ENCODE measurements around the gene AUP1.

- TF ChIP-seq CTCF (IDR thresholded peaks at IDR 0.05; ENCODE audit: poor library complexity) (no peak), EZH2 (IDR thresholded peaks at IDR 0.05; ENCODE audit: borderline replicate concordance) (no peak), EZH2phosphoT487 (IDR thresholded peaks at IDR 0.05; ENCODE audit: low read depth, severe bottlenecking, unreplicated experiment) (no peak)
Observed at GRCh38 chr2:74524005-74524404, 5.5 kb downstream of the AUP1 start.

Data from hepatocyte (in vitro differentiated cells).